HepG2 (cell line): ENCODE data around the gene NT5DC1. TPM values are rescaled to one million over a fixed set of nuclear protein-coding genes. Genes with fewer than 3 reads are reported as not detected.

ENCODE experiments used
- ARID3A ChIP-seq: IDR thresholded peaks from 2 replicates; pipeline ENCODE4 v1.6.1; 2012; ENCODE audit warnings: low read depth, low read length, improper control_type of control experiment
- CSRNP1 ChIP-seq: sonication (generic); formaldehyde crosslinking; IDR thresholded peaks from 2 replicates; pipeline ENCODE4 v1.8.1; 2023; ENCODE audit warnings: mild to moderate bottlenecking, missing genetic modification reagents
- DNMT3B ChIP-seq: conservative IDR thresholded peaks from 2 replicates; pipeline ENCODE4 v1.6.1; 2016; ENCODE audit warnings: missing biosample characterization, control low read depth
- GATAD2A ChIP-seq: IDR thresholded peaks from 2 replicates; pipeline ENCODE4 v1.6.1; 2016
- GMEB2 ChIP-seq: IDR thresholded peaks from 2 replicates; pipeline ENCODE4 v1.6.1; 2016; ENCODE audit warnings: missing biosample characterization, missing genetic modification reagents, low read depth
- IKZF5 ChIP-seq: IDR thresholded peaks from 2 replicates; pipeline ENCODE4 v1.6.1; 2018; ENCODE audit warnings: missing genetic modification reagents, mild to moderate bottlenecking, missing compliant biosample characterization
- MBNL3 ChIP-seq: fragments of 250-450 bp; sonication (Bioruptor Pico); conservative IDR thresholded peaks from 2 replicates; pipeline ENCODE4 v1.8.0; 2022; ENCODE audit warnings: mild to moderate bottlenecking, inconsistent platforms
- NFAT5 ChIP-seq: sonication (generic); formaldehyde crosslinking; IDR thresholded peaks from 2 replicates; pipeline ENCODE4 v1.4.0; 2020; ENCODE audit warnings: missing genetic modification reagents
- SRY ChIP-seq: sonication (generic); formaldehyde crosslinking; IDR thresholded peaks from 2 replicates; pipeline ENCODE4 v1.8.0; 2022; ENCODE audit warnings: mild to moderate bottlenecking, missing genetic modification reagents
- THAP8 ChIP-seq: sonication (generic); formaldehyde crosslinking; IDR thresholded peaks from 2 replicates; pipeline ENCODE4 v1.5.1; 2020; ENCODE audit warnings: missing genetic modification reagents, mild to moderate bottlenecking, borderline replicate concordance
- ZHX1 ChIP-seq: sonication (generic); formaldehyde crosslinking; IDR thresholded peaks from 2 replicates; pipeline ENCODE4 v1.8.1; 2022; ENCODE audit warnings: low read depth, mild to moderate bottlenecking, missing genetic modification reagents
- ZNF124 ChIP-seq: sonication (generic); formaldehyde crosslinking; IDR thresholded peaks from 2 replicates; pipeline ENCODE4 v1.4.0; 2020; ENCODE audit warnings: missing genetic modification reagents
- ZNF740 ChIP-seq: sonication (generic); formaldehyde crosslinking; IDR thresholded peaks from 2 replicates; pipeline ENCODE4 v1.4.0; 2020; ENCODE audit warnings: missing genetic modification reagents
- polyA plus RNA-seq, 8 experiments: library from polyadenylated mRNA; depleted of rRNA in 3 of 8; stranded (reverse) in 7 of 8; unstranded in 1 of 8; fragments of >200 nt; fragmentation: Illumina TruSeq in 4 of 8; extraction: Trizol in 4 of 8; gene quantifications; 2 replicates each; pipeline versions ENCODE4 v1.2.1 to v1.2.3, GENCODE V29; 2011 to 2016; ENCODE audit warnings: low read depth in 4 of 8, missing spikeins in 1 of 8, mixed read lengths in 1 of 8; ENCODE audit not compliant: insufficient read depth in 1 of 8
- total RNA-seq, 5 experiments: library from RNA; depleted of rRNA; stranded (reverse); fragments of >200 nt; fragmentation: Illumina TruSeq; extraction: Trizol; gene quantifications; 2 replicates each; pipeline ENCODE4 v1.2.3, GENCODE V29; 2016; ENCODE audit warnings: low read depth in 1 of 5

Gene NT5DC1
- total and polyA plus RNA-seq, 2 of the 13 experiments (the other 11 are each of a cell fraction or from before 2014, with no cell fraction given), result 27.0 to 56.1 TPM

- no peak for TF ChIP-seq ARID3A
- TF ChIP-seq ZNF740, result no peak
- peak; percentile 9; the same call in 1 of the 2 replicates for TF ChIP-seq GATAD2A
- TF ChIP-seq DNMT3B (CRISPR knock-in tag), result no peak
- 0 out of 2 replicates have a peak, but pooled peaks have one; percentile 51 for TF ChIP-seq SRY (CRISPR knock-in tag)
- TF ChIP-seq ZNF124, result no peak
- TF ChIP-seq IKZF5 (CRISPR knock-in tag), result no peak
- TF ChIP-seq ZHX1 (CRISPR knock-in tag), result no peak
- TF ChIP-seq THAP8 (CRISPR knock-in tag), result peak; percentile 5; the same call in 1 of the 2 replicates
- TF ChIP-seq GMEB2 (CRISPR knock-in tag), result no peak
- TF ChIP-seq CSRNP1 (CRISPR knock-in tag), result no peak
- 0 out of 2 replicates have a peak, but pooled peaks have one; percentile 5 for TF ChIP-seq NFAT5
- no peak for TF ChIP-seq MBNL3 (CRISPR knock-in tag)
These were observed 152.5 kb downstream of the NT5DC1 start (continued) for GRCh38 chr6:116253188-116253504.
